Activated CD4-positive, alpha-beta T cell treated with anti-CD3 and anti-CD28 coated beads, Interleukin-2, amount 10 ng/mL, durations not matched to agents 7 days and 5 days (primary cell): Measurements from ENCODE around the gene RECQL5. TPM values are rescaled to one million over a fixed set of nuclear protein-coding genes. Genes with fewer than 3 reads are reported as not detected.
"Not testable (repeated sequence)": the region's sequence is repeated elsewhere in the genome, so short reads cannot be mapped to it uniquely, and the experiment has no call there.

Source experiments
- CTCF ChIA-PET: fragments of 350-600 bp; sonication (Branson Sonifier 250); formaldehyde crosslinking; loops from one replicate; lab custom pipeline; 2021; ENCODE audit warnings: antibody characterized with exemption; lab: Charles Lee
- POLR2A ChIA-PET: fragments of 350-600 bp; sonication (Branson Sonifier 250); formaldehyde crosslinking; loops from one replicate; lab custom pipeline; 2021; ENCODE audit warnings: antibody characterized with exemption; lab: Charles Lee
- DNase-seq: peaks from one replicate; pipeline ENCODE4 v3.0.0-alpha.2; 2020
- H3K27ac Mint-ChIP-seq: one replicate; pipeline ENCODE4 v1.8.0; 2021; ENCODE audit warnings: mild to moderate bottlenecking, moderate library complexity, mixed read lengths
- H3K27me3 Mint-ChIP-seq: one replicate; pipeline ENCODE4 v1.8.0; 2021; ENCODE audit warnings: mixed read lengths
- H3K36me3 Mint-ChIP-seq: one replicate; pipeline ENCODE4 v1.8.0; 2021; ENCODE audit warnings: low read depth, mixed read lengths
- H3K4me1 Mint-ChIP-seq: one replicate; pipeline ENCODE4 v1.8.0; 2021; ENCODE audit warnings: mixed read lengths
- H3K4me3 Mint-ChIP-seq: one replicate; pipeline ENCODE4 v1.8.0; 2021; ENCODE audit warnings: mild to moderate bottlenecking, moderate library complexity, mixed read lengths
- H3K9me3 Mint-ChIP-seq: one replicate; pipeline ENCODE4 v1.8.0; 2021; ENCODE audit warnings: mixed read lengths
- total RNA-seq, 2 experiments: library from RNA; stranded (reverse); gene quantifications; one replicate each; pipeline ENCODE4 v1.2.3, GENCODE V29; 2021

RECQL5 gene
- total RNA-seq, 2 experiments from 2014 or later, result 44.7 to 47.1 TPM

DNA sequence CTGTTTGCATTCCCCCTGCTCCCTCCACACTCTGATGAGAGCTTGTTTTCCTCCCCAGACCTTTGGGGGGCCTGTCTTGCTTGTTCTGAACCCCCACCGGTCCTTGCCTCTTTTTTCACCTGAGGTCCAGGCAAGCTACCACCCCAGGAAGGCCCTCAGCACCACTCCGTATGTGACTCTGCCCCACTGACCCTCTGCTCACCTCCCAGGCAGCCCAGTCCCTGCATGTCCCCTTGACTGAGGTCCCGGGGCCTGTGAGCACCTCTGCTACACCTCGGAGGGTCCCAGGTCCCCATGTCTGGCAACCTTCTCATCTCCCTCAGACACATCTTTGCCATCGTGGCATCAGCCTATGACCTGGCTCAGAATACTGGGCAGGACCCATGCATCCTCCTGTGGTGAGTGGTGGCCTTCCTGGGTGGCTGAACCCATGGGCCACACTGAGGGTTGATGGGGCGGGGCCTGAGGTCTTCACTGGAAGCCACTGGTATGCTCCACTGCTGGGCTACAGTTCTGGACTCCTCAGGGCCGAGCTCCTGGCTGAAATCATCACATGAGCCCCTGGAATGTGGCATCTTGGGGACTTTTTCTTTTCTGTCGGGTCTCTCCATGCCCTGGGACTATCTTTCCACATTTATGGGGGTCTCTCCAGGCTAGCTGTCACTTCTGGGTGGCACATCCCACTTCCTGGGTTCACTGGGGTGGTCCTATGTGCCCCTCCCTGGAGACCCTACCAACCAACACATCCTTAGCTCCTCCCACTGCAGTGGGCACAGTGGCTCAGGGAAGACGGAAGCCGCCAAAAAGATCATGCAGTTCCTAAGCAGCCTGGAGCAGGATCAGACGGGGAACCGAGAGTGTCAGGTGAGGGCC lies 75.9 kb downstream of the RECQL5 start:
- DNase-seq, result no peak
- Mint-ChIP-seq H3K4me1 (peaks cover 10% of the 10 kb centered on the region), H3K27me3 (peaks cover 15% of the 10 kb centered on the region), H3K36me3 (no peaks in the 10 kb centered on the region), H3K9me3 (no peaks in the 10 kb centered on the region), H3K27ac (peak overlapping the region; percentile 60), H3K4me3 (peak overlapping the region; percentile 41)
- POLR2A ChIA-PET, result no interaction called here
- CTCF ChIA-PET, result interaction anchor here (0.6 to 2.3 kb wide), 7 partner anchors 11 to 494 kb away, joined by 3 to 11 read pairs (median 4); partner anchors contain the start of gene TSEN54

DNA sequence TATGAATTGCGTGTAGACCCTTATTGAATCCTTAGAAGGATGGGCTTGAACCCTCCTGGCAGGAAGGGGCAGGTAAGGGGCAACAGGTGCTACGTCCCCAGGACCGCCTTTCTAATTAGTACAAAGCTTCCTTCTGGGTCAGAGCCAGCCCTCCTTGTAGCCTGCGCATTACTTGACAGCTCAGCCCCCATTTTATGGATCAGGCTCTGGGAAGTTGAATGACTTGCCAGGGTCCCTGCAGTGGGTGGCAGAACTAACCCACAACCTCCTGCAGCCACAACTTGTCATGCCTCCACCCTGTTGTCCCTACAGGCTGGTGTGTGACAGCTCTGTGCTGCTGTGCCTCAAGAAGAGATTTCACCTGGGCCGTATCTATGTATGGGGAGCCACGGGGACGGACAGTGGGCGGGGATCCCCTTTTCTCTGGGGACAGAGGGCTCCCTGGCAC lies 76.6 kb downstream of the RECQL5 start:
- CTCF ChIA-PET, result interaction anchor here (1.1 to 2.3 kb wide), 4 partner anchors 11 to 317 kb away, joined by 3 to 11 read pairs (median 6); no protein-coding TSS in a partner anchor
- Mint-ChIP-seq H3K4me1 (peaks cover 10% of the 10 kb centered on the region), H3K4me3 (no peak overlapping the region), H3K9me3 (no peaks in the 10 kb centered on the region), H3K27me3 (peaks cover 22% of the 10 kb centered on the region), H3K36me3 (no peaks in the 10 kb centered on the region), H3K27ac (peak overlapping the region; percentile 71)
- no peak for DNase-seq
- POLR2A ChIA-PET, result no interaction called here

DNA sequence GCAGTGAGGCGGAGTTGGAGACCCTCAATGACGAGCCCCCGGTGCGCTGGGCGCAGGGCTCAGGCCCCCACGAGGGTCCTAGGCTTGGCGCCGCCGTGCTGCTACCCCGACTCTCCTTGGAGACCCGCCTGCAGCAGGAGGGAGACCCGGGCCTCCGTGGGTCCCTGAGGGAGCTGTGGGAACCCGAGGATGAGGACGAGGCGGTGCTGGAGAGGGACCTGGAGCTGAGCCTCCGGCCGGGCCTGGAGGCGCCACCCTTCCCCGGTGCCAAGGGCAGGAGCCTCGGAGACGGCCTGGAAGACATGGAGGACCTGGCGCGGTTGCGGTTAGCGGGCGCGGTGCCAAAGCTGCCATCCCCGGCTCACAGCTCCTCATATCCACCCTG lies 77.0 kb downstream of the RECQL5 start:
- CTCF ChIA-PET, result interaction anchor here (1.1 to 2.3 kb wide), 3 partner anchors 12 to 317 kb away, joined by 3 to 11 read pairs (median 7); no protein-coding TSS in a partner anchor
- Mint-ChIP-seq H3K27ac (peak overlapping the region; percentile 71), H3K9me3 (no peaks in the 10 kb centered on the region), H3K4me1 (peaks cover 10% of the 10 kb centered on the region), H3K27me3 (peaks cover 24% of the 10 kb centered on the region), H3K4me3 (no peak overlapping the region), H3K36me3 (no peaks in the 10 kb centered on the region)
- POLR2A ChIA-PET, result no interaction called here
- DNase-seq, result no peak

DNA sequence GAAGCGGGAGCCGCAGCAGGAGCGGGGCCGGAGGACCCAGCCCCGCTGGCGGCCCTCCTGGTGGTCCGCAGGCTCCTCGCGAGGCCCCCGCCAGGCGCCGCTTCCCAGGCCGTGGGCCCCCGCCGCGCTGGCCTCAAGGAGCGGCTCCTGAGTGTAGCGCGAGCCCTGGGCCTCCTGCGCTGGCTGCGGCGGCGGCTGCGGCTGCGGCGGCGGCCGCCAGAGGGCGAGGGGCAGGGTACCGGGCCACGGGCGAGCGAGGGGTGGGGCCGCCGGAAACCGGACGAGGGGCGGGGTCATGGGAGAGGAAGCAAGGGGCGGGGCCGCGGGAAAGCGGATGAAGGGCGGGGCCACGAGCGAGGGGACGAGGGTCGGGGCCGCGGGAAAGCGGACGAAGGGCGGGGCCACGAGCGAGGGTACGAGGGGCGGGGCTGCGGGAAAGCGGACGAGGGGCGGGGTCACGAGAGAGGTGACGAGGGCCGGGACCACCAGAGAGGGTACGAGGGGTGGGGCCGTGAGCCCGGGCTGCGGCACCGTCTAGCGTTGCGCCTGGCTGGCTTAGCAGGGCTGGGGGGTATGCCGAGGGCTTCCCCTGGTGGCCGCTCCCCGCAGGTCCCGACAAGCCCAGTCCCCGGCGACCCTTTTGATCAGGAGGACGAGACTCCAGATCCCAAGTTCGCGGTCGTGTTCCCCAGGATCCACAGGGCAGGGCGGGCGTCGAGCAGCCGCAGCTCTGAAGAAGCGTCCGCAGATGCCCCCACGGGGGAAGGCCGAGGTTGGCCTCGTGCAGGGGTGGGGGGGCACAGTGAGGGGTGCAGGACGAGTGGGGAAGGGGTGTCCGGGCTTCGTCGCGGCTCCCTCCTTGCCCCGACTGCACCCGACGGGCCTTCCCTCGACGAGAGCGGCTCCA lies 77.7 kb downstream of the RECQL5 start:
- ChIA-PET POLR2A (no interaction called here), CTCF (interaction anchor here (0.9 to 2.3 kb wide), 7 partner anchors 10 to 266 kb away, joined by 3 to 11 read pairs (median 4); partner anchors contain the start of gene WBP2)
- peaks cover 24% of the 10 kb centered on the region for H3K27me3 Mint-ChIP-seq
- DNase-seq, result peak; percentile 96
- peak overlapping the region; percentile 86 for H3K27ac Mint-ChIP-seq
- H3K4me3 Mint-ChIP-seq, result peak overlapping the region; percentile 68
- H3K9me3 Mint-ChIP-seq, result no peaks in the 10 kb centered on the region
- no peaks in the 10 kb centered on the region for H3K36me3 Mint-ChIP-seq
- peaks cover 10% of the 10 kb centered on the region for H3K4me1 Mint-ChIP-seq

DNA sequence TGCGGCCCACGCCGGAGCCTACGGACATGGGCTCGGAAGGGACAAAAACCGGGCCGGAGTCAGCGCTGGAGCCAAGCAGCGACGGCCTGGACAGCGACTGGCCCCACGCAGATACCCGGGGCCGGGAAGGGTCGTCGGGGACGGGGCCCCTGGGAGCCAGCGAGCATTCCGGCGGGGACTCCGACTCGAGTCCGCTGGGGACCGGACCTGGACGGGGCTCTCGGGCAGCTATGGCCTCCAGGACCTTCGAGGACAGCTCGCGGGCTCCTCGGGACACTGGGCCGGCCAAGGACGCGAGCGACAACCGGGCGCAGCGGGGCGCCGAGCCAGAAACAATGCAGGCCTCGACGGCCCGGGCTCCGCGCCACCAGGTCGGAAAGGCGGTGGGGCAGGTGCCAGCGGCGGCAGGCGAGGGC lies 78.3 kb downstream of the RECQL5 start:
- no peak for DNase-seq
- POLR2A ChIA-PET, result no interaction called here
- Mint-ChIP-seq H3K36me3 (no peaks in the 10 kb centered on the region), H3K27me3 (peaks cover 24% of the 10 kb centered on the region), H3K9me3 (no peaks in the 10 kb centered on the region), H3K4me1 (peaks cover 10% of the 10 kb centered on the region), H3K4me3 (no peak overlapping the region), H3K27ac (no peak overlapping the region)
- CTCF ChIA-PET, result interaction anchor here (0.6 to 1.6 kb wide), 7 partner anchors 10 to 287 kb away, joined by 3 to 6 read pairs (median 3); partner anchors contain the start of genes TMEM94 and WBP2

DNA sequence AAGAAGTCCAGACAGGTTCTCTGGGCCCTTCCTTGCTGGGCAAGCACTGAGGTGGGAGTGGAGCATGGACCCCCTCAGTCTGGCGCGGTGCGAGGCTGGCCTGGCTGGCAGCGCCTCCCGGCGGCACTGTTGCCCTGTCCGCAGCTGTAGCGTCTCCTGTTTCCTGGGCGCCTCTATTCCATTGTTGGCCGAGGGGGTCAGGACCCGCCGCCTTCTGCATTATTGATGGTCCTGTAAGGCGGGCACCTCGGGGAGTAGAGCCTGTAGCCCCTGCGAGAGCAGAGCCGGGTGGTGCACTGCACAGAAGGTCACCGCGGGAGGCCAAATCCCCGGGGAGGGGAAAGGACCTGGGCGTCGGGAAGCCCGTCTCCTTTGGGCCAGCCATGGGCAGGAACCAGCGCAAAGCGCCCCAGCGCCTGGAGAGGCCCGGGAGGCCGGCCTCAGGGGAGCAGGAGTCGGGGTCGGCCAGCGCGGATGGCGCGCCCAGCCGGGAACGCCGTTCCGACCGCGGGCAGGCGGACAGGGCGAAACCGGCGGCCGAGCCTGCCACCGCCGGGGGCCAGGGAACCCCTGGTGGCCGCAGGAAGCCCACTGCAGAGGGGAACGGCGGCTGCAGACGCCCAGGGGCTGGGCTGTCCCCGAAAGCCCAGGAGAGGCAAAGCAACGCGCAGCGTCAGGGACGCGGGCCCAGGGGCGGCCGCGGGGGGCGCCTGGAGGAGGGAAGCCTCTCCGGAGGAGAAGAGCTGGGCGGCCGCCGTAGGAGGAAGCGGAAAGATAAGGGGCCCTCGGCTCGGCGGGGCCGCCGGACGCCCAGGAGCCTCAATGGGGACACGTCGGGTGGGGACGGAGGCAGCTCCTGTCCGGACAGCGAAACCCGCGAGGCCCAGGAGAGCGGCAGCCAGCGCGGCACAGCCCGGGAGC lies 79.0 kb downstream of the RECQL5 start, which contains the start of gene MYO15B:
MYO15B (plus strand) TSS at position 126 of the 921 bp plus-strand sequence; CDS start at position 384, 258 bp downstream.
- peak; percentile 21 for DNase-seq
- Mint-ChIP-seq H3K4me3 (no peak within 1 kb of the TSS), H3K27ac (no peak within 1 kb of the TSS), H3K9me3 (no peaks in the 10 kb centered on the region), H3K27me3 (peaks cover 24% of the 10 kb centered on the region), H3K4me1 (peaks cover 11% of the 10 kb centered on the region), H3K36me3 (no peaks in the 10 kb centered on the region)
- ChIA-PET POLR2A (no interaction called here), CTCF (interaction anchor here (0.6 to 1.6 kb wide), 7 partner anchors 11 to 288 kb away, joined by 3 to 6 read pairs (median 3); partner anchors contain the start of genes TMEM94 and WBP2)

DNA sequence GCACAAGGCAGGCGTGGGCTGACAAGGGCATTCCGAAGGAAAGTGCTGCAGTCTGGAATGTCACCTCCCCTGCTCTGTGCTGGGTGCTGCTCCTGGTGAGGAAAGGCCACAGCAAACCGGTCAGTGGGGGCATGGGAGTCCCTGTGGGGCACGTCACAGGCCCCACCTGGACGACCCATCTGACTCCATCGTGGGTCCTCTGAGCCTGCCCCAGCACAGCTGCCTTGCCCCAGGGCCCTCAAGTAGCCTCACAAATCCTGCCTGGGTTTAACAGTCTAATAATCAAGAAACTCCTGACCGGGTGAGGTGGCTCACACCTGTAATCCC lies 82.1 kb downstream of the RECQL5 start:
- Mint-ChIP-seq H3K4me3 (no peak overlapping the region), H3K4me1 (peaks cover 12% of the 10 kb centered on the region)
- POLR2A ChIA-PET, result no interaction called here

DNA sequence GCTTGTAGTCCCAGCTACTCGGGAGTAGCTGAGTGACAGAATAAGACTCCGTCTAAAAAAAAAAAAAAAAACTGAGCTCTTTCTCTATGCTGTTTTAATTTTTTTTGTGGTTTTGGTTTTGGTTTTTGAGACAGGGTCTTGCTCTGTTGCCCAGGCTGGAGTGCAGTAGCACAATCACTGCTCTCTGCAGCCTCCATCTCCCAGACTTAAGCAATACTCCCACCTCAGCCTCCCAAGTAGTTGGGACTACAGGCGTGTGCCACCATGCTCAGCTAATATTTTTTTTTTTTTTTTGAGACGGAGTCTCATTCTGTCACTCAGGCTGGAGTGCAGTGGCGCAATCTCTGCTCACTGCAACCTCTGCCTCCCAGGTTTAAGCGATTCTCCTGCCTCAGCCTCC lies 83.8 kb downstream of the RECQL5 start:
- H3K36me3 Mint-ChIP-seq, H3K9me3 Mint-ChIP-seq, H3K4me3 Mint-ChIP-seq, POLR2A ChIA-PET, H3K27ac Mint-ChIP-seq, DNase-seq: not testable (repeated sequence)
- peaks cover 12% of the 10 kb centered on the region for H3K4me1 Mint-ChIP-seq
- H3K27me3 Mint-ChIP-seq, result peaks cover 29% of the 10 kb centered on the region
- CTCF ChIA-PET, result interaction anchor here (0.6 to 2.6 kb wide), 11 partner anchors 12 to 545 kb away, joined by 3 to 8 read pairs (median 4); partner anchors contain the start of genes MIF4GD, SMIM5 and TRIM65

More for the DNA sequence above, 82.1 kb downstream of the RECQL5 start:
- Mint-ChIP-seq H3K27me3 (peaks cover 29% of the 10 kb centered on the region), H3K9me3 (peaks cover 5% of the 10 kb centered on the region), H3K36me3 (no peaks in the 10 kb centered on the region), H3K27ac (no peak overlapping the region)
- CTCF ChIA-PET, result no interaction called here
- DNase-seq, result no peak

DNA sequence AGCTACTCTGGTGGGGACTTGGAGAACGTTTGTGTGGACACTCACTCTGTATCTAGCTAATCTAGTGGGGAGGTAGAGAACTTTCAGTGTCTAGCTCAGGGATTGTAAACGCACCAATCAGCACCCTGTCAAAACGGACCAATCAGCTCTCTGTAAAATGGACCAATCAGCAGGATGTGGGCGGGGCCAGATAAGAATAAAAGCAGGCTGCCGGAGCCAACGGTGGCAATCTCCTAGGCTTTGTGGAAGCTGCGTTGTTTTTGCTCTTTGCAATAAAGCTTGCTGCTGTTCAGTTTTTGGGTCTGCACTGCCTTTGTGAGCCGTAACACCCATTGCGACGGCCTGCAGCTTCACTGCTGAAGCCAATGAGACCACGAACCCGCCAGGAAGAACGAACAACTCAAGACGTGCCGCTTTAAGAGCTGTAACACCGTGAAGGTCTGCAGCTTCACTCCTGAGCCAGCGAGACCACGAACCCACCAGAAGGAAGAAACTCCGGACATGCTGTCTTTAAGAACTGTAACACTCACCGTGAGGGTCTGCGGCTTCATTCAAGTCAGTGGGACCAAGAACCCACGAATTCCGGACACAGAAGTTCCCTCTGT lies 85.7 kb downstream of the RECQL5 start:
- DNase-seq, result peak; percentile 57
- not testable (repeated sequence) for H3K9me3 Mint-ChIP-seq, H3K27ac Mint-ChIP-seq, H3K36me3 Mint-ChIP-seq
- Mint-ChIP-seq H3K27me3 (peaks cover 15% of the 10 kb centered on the region), H3K4me3 (peak overlapping the region; percentile 62), H3K4me1 (peaks cover 12% of the 10 kb centered on the region)
- ChIA-PET CTCF (interaction anchor here (0.6 to 2.6 kb wide), 8 partner anchors 10 to 428 kb away, joined by 3 to 8 read pairs (median 4); no protein-coding TSS in a partner anchor), POLR2A (interaction anchor here (0.6 kb wide), 1 partner anchor 11 kb away, joined by 3 read pairs; no protein-coding TSS in a partner anchor)
